Fibroblast of lung (primary cell): ENCODE measurements around the gene DUSP21.
"Not testable (repeated sequence)": the region's sequence is repeated elsewhere in the genome, so short reads cannot be mapped to it uniquely, and the experiment has no call there.

Experiments used
- CTCF ChIP-seq, 2 donors: IDR thresholded peaks in 1 of 2; conservative IDR thresholded peaks in 1 of 2; 1 replicate in 1 of 2; 2 replicates in 1 of 2; pipeline ENCODE4 v1.5.1; 2011 to 2012; ENCODE audit warnings: low read length in 2 of 2, control low read depth in 1 of 2, inconsistent platforms in 1 of 2, low read depth in 1 of 2, mild to moderate bottlenecking in 1 of 2
- EZH2 ChIP-seq: IDR thresholded peaks from 2 replicates; pipeline ENCODE4 v1.5.1; 2012; ENCODE audit warnings: low read length, control low read depth, mild to moderate bottlenecking; ENCODE audit errors: missing control alignments

DNA sequence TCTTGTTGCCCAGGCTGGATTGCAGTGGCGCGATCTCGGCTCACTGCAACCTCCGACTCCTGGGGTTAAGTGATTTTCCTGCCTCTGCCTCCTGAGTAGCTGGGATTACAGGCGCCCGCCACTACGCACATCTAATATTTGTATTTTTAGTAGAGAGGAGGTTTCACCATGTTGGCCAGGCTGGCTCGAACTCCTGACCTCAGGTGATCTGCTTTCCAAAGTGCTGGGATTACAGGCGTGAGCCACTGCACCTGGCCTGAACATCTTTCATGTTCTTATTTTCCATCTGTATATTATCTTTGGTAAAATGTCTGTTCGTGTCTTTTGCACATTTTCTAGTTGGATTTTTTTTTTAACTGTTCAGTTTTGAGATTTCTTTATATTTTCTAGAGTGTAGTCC, 46.9 kb downstream of the DUSP21 start:
- not testable (repeated sequence) for TF ChIP-seq CTCF (conservative IDR thresholded peaks at IDR 0.05 in 1 of 2, IDR thresholded peaks at IDR 0.05 in 1 of 2; ENCODE audit: low read depth in 1 of 2, low read length in 2 of 2); EZH2
